ENCODE data around the gene EPB42.

Gene EPB42

GRCh38 chr15:43251185-43251870 lies 30.5 kb upstream of the EPB42 start:
- in situ Hi-C loops (cut with HindIII; ENCODE audit: low sequenced_read_pairs), result loop anchor here (5.0 kb wide), 1 partner anchor 44 kb away; no protein-coding TSS in a partner anchor
- TF ChIP-seq CTCF (IDR thresholded peaks at IDR 0.05; ENCODE audit: low read depth, low read length, missing control alignments), result no peak
- DNase-seq (ENCODE audit: low read depth), result no peak
- H3K4me3 ChIP-seq (ENCODE audit: low read depth, low read length), result no peak overlapping the region

GRCh38 chr15:43250785-43251184 lies 30.0 kb upstream of the EPB42 start:
- in situ Hi-C loops (cut with HindIII; ENCODE audit: low sequenced_read_pairs), result loop anchor here (5.0 kb wide), 1 partner anchor 43 kb away; no protein-coding TSS in a partner anchor
- H3K4me3 ChIP-seq (ENCODE audit: low read depth, low read length), result no peak overlapping the region
- no peak for DNase-seq (ENCODE audit: low read depth)
- TF ChIP-seq CTCF (IDR thresholded peaks at IDR 0.05; ENCODE audit: low read depth, low read length, missing control alignments), result no peak

GRCh38 chr15:43249699-43250203 lies 28.9 kb upstream of the EPB42 start:
- TF ChIP-seq CTCF (IDR thresholded peaks at IDR 0.05; ENCODE audit: low read depth, low read length, missing control alignments), result no peak
- DNase-seq (ENCODE audit: low read depth), result peak; percentile 87
- in situ Hi-C loops (cut with HindIII; ENCODE audit: low sequenced_read_pairs), result loop anchor here (5.0 kb wide), 2 partner anchors 42 to 53 kb away; partner anchors contain the start of gene TGM7
- no peak overlapping the region for H3K4me3 ChIP-seq (ENCODE audit: low read depth, low read length)

- no peak overlapping the region for H3K4me3 ChIP-seq (ENCODE audit: low read depth, low read length)
- no peak for DNase-seq (ENCODE audit: low read depth)
- in situ Hi-C loops (cut with HindIII; ENCODE audit: low sequenced_read_pairs), result loop anchor here (5.0 kb wide), 1 partner anchor 53 kb away; the partner anchor contains the start of gene TGM7
- TF ChIP-seq CTCF (IDR thresholded peaks at IDR 0.05; ENCODE audit: low read depth, low read length, missing control alignments), result no peak
These were observed 28.4 kb upstream of the EPB42 start for GRCh38 chr15:43249236-43249635.

GRCh38 chr15:43246261-43246774 lies 25.5 kb upstream of the EPB42 start:
- in situ Hi-C loops (cut with HindIII; ENCODE audit: low sequenced_read_pairs), result loop anchor here (5.0 kb wide), 1 partner anchor 56 kb away; the partner anchor contains the start of gene TGM7
- no peak for DNase-seq (ENCODE audit: low read depth)
- H3K4me3 ChIP-seq (ENCODE audit: low read depth, low read length), result no peak overlapping the region
- no peak for TF ChIP-seq CTCF (IDR thresholded peaks at IDR 0.05; ENCODE audit: low read depth, low read length, missing control alignments)

GRCh38 chr15:43244092-43244491 lies 23.3 kb upstream of the EPB42 start:
- in situ Hi-C loops (cut with HindIII; ENCODE audit: low sequenced_read_pairs), result no loop called here
- no peak for DNase-seq (ENCODE audit: low read depth)
- TF ChIP-seq CTCF (IDR thresholded peaks at IDR 0.05; ENCODE audit: low read depth, low read length, missing control alignments), result no peak
- no peak overlapping the region for H3K4me3 ChIP-seq (ENCODE audit: low read depth, low read length)
